SJCRH30 (cell line): ENCODE measurements around the gene GLYR1. TPM values are rescaled to one million over a fixed set of nuclear protein-coding genes. Genes with fewer than 3 reads are reported as not detected.
A peak's percentile ranks its signal among the peaks of the same experiment; 100 is the strongest.

Experiments
- DNase-seq, 2 experiments: peaks; one replicate each; pipeline ENCODE4 v3.0.0-alpha.2; 2015 to 2020
- H3K27ac ChIP-seq: fragments of 250-450 bp; sonication (Bioruptor Pico); 2 replicates; pipeline ENCODE4 v1.5.1; 2020; ENCODE audit warnings: mild to moderate bottlenecking, moderate library complexity
- H3K27me3 ChIP-seq: fragments of 250-450 bp; sonication (Bioruptor Pico); 2 replicates; pipeline ENCODE4 v1.5.1; 2020; ENCODE audit warnings: mild to moderate bottlenecking, moderate library complexity
- H3K36me3 ChIP-seq: fragments of 250-450 bp; sonication (Bioruptor Pico); 2 replicates; pipeline ENCODE4 v1.5.1; 2020; ENCODE audit warnings: mild to moderate bottlenecking, moderate library complexity
- H3K4me1 ChIP-seq: fragments of 250-450 bp; sonication (Bioruptor Pico); 2 replicates; pipeline ENCODE4 v1.5.1; 2020; ENCODE audit warnings: mild to moderate bottlenecking, moderate library complexity
- H3K4me3 ChIP-seq: fragments of 250-450 bp; sonication (Bioruptor Pico); 2 replicates; pipeline ENCODE4 v1.5.1; 2020; ENCODE audit warnings: mild to moderate bottlenecking, moderate library complexity
- H3K9me3 ChIP-seq: fragments of 250-450 bp; sonication (Bioruptor Pico); replicated peaks from 2 replicates; pipeline ENCODE4 v1.5.1; 2020; ENCODE audit warnings: mild to moderate bottlenecking, moderate library complexity
- total RNA-seq: library from RNA; depleted of rRNA; stranded (reverse); fragments of >200 nt; shearing (Covaris generic); gene quantifications from 2 replicates; pipeline ENCODE4 v1.2.3, GENCODE V29; 2014

GLYR1 gene
- total RNA-seq, 1 experiment from 2014 or later: 45.3 TPM

DNA sequence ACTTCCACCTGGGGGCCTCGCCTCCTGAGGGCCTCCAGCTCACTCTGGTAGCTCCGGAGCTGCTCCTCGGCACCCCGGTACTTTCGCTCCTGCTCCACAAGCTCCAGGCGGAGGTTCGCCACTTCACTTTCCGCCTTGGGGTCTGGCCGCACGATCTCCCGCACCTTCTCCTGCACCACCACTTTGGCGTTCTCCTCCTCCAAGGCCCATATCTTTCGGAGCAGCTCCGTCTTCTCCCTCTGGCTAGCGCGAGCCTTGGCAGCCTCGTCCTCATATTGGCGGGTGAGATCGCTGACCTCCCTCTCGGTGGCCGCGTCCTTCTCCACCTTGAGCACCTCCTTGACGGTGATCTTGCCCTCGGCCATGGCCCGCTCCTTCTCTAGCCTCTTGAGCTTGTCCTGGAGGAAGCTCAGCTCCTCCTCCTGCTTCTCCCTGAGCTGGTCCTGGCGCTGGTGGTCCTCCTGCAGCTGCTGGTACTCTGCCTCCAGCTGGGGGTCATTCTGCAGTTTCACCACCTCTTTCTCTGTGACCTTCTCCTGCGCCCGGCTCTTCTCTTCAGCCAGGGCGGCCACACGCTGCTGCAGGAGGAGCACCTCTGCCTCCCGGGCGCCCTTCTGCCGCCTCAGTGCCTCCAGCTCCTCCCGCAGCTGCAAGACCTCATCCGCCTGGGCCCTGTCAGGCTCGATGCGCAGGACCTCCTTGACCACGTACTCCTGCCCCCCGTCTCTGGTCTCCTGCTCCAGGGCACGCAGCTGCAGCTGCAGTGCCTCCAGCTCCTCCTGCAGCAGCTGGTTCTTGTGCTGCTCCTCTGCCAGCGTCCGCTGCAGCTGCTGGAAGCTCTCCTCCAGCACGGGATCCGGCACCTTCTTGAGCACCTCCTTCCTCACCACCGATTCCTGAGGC lies 38.1 kb upstream of the GLYR1 start:
- peaks cover 4% of the 10 kb centered on the region; the same call in 1 of the 2 replicates for H3K4me1 ChIP-seq
- H3K36me3 ChIP-seq: peaks cover 25% of the 10 kb centered on the region
- H3K27me3 ChIP-seq: no peaks in the 10 kb centered on the region
- no peak overlapping the region for H3K4me3 ChIP-seq
- no peak for DNase-seq
- H3K9me3 ChIP-seq: no peaks in the 10 kb centered on the region
- H3K27ac ChIP-seq: no peak overlapping the region

DNA sequence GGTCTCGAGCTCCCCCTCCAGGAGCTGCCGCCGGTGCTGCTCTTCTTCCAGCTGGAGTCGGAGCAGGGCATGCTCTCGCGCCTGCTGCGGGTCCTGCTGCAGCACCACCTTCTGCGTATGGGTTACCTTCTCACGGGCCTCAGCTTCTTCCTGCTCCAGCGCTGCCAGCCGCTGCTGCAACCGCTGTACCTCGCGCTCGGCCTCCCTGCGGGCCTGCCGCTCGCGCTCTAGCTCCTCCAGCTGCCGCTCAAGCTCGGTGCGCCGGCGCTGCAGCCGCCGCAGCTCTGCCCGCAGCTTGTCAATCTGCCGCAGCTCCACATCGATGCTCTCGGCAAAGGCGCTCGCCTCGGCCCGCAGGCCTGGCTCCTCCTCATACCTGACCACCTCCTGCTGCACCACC lies 37.1 kb upstream of the GLYR1 start:
- Histone ChIP-seq H3K27ac (no peak overlapping the region), H3K4me1 (peaks cover 4% of the 10 kb centered on the region; the same call in 1 of the 2 replicates), H3K9me3 (no peaks in the 10 kb centered on the region), H3K4me3 (no peak overlapping the region), H3K36me3 (peaks cover 34% of the 10 kb centered on the region), H3K27me3 (no peaks in the 10 kb centered on the region)
- no peak for DNase-seq

DNA sequence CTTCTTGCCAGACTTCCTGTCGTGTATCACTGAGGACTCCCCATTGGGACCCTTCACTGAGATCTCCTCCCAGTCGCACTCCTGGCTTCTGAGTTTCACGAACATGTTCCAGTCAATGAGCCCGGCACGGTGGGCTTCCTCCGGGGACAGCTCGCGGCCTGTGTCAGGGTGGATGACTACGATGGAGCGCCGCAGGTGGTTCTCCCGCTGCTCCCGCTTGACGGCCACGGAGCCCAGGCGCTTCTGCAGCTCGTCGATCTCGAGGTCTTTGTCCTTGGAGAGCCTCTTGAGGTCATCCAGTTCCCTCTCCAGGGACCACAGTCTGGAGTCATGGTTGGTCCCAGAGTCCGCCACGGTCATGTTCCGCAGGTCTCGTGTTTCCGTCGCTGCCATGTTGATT lies 36.4 kb upstream of the GLYR1 start:
- Histone ChIP-seq H3K4me3 (no peak overlapping the region), H3K4me1 (peaks cover 4% of the 10 kb centered on the region; the same call in 1 of the 2 replicates), H3K9me3 (no peaks in the 10 kb centered on the region), H3K27ac (no peak overlapping the region), H3K36me3 (peaks cover 37% of the 10 kb centered on the region), H3K27me3 (no peaks in the 10 kb centered on the region)
- DNase-seq: no peak

DNA sequence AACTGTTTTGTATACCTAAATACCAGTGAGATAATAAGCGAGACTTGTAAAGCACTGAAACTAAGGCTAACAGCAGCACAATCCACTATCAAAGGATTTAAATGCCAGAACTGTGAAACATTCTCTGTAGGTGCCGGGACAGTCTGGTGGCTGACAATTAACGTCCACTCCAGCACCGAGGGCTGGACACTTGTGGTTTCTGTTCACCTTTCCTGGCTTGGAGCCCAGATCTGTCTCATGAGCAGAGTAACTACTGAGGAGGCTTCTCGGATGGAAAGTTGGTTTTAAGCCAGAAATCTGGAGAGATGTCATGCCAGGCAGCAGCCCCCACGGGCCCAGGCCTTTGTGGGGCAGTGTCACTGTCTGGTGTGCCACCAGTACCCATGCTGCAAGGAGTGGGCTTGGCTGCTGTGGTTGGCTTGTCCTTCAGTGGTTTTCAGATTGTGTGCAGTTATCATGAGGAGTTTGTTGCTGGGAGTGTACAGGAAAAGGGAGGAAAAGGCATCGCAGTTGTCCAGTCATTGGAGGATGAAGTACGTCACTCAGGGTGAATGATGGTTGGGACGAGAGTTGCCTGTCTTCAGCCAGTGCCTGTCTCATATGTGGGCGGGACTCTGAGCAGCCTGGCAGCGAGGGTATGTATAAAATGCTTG lies 35.7 kb upstream of the GLYR1 start:
- Histone ChIP-seq H3K9me3 (no peaks in the 10 kb centered on the region), H3K36me3 (peaks cover 41% of the 10 kb centered on the region), H3K27me3 (no peaks in the 10 kb centered on the region), H3K4me1 (peaks cover 4% of the 10 kb centered on the region; the same call in 1 of the 2 replicates), H3K4me3 (no peak overlapping the region), H3K27ac (no peak overlapping the region)
- no peak for DNase-seq

DNA sequence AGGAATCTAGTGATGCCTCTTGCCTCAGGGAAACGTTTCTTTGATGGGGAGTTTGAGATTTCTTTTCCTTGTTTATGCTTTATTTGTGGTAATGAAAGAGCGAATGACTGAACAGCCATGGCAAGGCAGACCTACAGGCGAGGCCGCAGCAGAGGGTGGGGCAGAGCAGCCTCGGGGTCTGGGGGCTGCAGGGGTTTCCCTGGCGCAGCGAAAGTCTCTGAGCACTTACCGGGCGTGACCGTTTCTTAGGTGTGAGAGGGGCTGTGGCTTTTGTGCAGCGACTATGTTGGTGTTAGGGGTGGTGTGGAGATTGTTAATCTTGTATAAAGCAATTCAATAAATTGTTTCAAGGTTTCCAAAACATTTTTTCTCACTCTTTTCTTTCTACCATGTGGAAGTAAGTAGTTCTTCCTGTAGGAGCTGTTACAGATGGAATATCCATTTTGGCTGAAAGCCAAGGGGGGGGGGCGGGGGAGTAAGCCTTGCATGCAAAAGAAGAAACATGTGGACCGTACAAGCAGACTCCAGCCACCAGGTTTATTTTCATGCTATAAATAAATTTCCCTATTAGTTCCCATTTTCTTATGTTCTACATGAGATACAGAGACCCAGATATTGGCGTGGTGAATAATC lies 35.0 kb upstream of the GLYR1 start:
- no peaks in the 10 kb centered on the region for H3K9me3 ChIP-seq
- peaks cover 4% of the 10 kb centered on the region; the same call in 1 of the 2 replicates for H3K4me1 ChIP-seq
- peaks cover 42% of the 10 kb centered on the region for H3K36me3 ChIP-seq
- DNase-seq: peak in 1 of 2 experiments; percentile 17
- no peak overlapping the region for H3K4me3 ChIP-seq
- H3K27ac ChIP-seq: no peak overlapping the region
- no peaks in the 10 kb centered on the region for H3K27me3 ChIP-seq

DNA sequence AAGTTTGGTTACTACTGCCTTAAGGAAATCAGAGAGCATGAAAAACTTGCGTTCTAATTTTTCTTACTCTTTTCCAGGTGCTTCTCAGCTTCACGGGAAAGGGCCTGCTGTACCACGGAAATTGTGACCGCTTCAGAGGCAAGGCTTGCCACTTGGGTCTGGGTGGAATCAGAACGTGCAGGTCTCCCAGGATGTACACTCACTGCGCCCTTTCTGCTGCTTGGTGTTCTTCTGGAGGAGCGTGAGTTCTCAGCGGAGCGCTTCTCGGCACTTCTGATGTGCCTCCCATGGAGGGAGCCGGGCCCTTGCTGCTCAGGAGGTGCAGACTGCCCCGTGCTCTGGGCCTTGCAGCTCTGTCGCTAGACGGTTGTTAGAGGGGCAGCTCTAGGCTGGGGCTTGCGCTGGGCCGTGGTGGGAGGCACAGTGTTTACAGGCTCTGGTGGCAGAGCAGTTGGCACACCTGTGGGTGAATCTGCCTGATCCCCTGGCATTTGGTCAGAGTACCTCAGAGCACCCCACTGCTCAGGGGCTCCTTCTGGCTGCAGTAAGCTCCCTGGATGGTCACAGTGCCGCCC lies 33.0 kb upstream of the GLYR1 start:
- H3K9me3 ChIP-seq: no peaks in the 10 kb centered on the region
- no peaks in the 10 kb centered on the region for H3K27me3 ChIP-seq
- peaks cover 4% of the 10 kb centered on the region; the same call in 1 of the 2 replicates for H3K4me1 ChIP-seq
- H3K4me3 ChIP-seq: no peak overlapping the region
- no peak for DNase-seq
- no peak overlapping the region for H3K27ac ChIP-seq
- peaks cover 49% of the 10 kb centered on the region for H3K36me3 ChIP-seq

DNA sequence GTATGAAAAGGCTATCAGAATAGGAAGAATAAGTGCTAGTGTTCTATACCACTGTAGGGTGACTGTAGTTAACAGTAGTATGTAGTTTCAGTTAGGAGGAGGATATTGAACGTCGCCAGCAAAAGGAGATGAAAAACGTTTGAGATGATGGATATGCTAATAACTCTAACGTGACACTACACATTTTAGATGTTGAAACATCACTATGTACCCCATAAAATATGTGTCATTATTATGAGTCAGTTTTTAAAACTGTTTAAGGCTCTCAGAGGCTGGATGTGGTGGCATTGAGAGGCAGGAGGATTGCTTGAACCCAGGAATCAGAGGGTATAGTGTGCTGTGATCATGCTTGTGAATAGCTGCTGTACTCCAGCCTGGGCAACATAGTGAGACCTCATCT lies 32.0 kb upstream of the GLYR1 start:
- no peaks in the 10 kb centered on the region for H3K27me3 ChIP-seq
- H3K4me3 ChIP-seq: no peak overlapping the region
- DNase-seq: no peak
- H3K36me3 ChIP-seq: peaks cover 58% of the 10 kb centered on the region
- H3K27ac ChIP-seq: no peak overlapping the region
- H3K4me1 ChIP-seq: peaks cover 4% of the 10 kb centered on the region; the same call in 1 of the 2 replicates
- H3K9me3 ChIP-seq: no peaks in the 10 kb centered on the region

DNA sequence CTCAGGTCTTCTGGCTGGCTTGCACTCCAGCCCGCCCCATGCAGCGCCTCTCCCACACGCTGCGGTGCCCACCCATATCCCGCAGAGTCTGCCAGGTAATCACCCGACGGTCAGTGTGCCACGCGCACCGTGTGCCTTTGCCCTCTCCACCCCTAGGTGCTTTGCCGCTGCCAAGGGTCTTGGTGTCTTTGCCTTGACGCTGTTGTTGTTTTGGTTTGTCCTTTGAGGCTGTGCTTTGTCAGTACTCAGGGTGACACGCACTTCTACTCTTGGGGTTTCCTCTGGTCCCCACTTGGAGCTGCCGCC lies 30.2 kb upstream of the GLYR1 start:
- no peak overlapping the region for H3K4me3 ChIP-seq
- no peaks in the 10 kb centered on the region for H3K9me3 ChIP-seq
- no peak overlapping the region for H3K27ac ChIP-seq
- H3K4me1 ChIP-seq: no peaks in the 10 kb centered on the region
- H3K27me3 ChIP-seq: no peaks in the 10 kb centered on the region
- no peak for DNase-seq
- H3K36me3 ChIP-seq: peaks cover 64% of the 10 kb centered on the region

DNA sequence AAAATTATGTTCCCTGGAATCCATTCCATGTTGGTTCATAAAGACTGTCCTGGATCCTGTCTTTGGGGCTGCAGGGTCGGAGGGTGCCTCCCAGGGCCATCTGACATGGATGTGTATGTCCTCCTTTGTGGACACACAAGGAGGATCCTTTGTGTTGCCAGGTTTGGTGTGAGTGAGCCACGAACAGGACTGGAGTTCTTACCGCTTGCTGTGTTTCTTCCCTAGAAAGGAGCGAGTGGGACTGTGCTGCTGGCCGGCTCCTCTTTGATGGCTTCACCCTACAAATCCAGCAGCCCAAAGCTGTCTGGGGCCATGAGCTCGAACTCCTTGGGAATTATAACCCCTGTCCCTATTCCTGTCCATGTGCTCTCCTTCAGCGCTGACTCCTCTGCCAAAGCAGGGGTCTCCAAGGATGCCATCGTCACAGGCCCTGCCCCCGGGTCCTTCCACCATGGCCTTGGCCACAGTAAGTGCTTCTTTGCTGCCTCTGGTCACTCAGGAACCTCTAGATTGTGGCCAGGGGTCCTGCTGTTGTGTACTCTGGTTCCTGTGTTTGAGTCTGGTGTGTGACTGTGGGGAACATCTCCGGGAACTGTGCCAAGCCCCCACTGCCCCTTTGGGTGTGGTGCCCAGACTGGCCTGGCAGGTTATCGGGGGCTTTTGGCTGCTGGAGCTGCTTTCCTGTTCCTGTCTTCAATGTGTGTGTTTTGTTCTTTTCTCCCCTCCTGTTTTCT lies 29.7 kb upstream of the GLYR1 start:
- Histone ChIP-seq H3K9me3 (no peaks in the 10 kb centered on the region), H3K4me1 (no peaks in the 10 kb centered on the region), H3K27me3 (no peaks in the 10 kb centered on the region), H3K27ac (no peak overlapping the region), H3K4me3 (no peak overlapping the region), H3K36me3 (peaks cover 65% of the 10 kb centered on the region)
- DNase-seq: no peak

DNA sequence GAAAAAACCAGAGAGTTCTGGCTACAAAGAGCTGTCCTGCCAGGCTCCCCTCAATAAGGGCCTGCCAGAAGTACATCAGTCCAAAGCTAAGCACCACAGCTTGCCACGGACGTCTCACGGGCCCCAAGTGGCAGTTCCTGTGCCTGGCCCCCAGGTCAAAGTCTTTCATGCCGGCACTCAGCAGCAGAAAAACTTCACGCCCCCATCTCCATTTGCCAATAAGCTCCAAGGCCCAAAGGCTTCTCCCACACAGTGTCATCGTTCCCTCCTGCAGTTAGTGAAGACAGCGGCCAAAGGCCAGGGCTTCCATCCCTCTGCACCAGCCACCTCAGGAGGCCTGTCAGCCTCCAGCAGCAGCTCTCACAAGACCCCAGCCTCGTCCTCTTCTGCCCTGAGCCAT lies 27.6 kb upstream of the GLYR1 start:
- no peaks in the 10 kb centered on the region for H3K27me3 ChIP-seq
- no peak overlapping the region for H3K27ac ChIP-seq
- no peaks in the 10 kb centered on the region for H3K4me1 ChIP-seq
- no peak overlapping the region for H3K4me3 ChIP-seq
- H3K9me3 ChIP-seq: no peaks in the 10 kb centered on the region
- no peak for DNase-seq
- H3K36me3 ChIP-seq: peaks cover 55% of the 10 kb centered on the region

DNA sequence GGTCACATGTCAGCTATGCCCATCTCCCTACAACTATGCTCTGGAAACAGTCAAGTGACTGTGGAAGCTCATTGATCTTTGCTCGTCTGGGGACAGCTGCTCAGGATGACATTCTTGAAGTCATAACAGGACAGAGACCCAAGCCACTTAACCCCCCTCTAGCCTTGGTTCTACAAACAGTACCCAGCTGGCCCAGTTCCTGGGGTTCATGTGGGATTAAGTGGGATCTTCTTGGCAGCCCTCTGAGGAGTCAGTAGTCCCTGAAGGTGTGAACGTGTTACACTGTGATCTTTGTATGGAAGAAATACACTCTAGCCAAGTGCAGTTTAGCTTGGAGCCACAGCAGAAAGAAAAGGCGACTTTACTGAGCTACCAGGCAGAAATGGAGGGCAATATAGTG lies 26.0 kb upstream of the GLYR1 start:
- no peak for DNase-seq
- Histone ChIP-seq H3K9me3 (no peaks in the 10 kb centered on the region), H3K4me1 (no peaks in the 10 kb centered on the region), H3K36me3 (peaks cover 49% of the 10 kb centered on the region), H3K4me3 (no peak overlapping the region), H3K27me3 (no peaks in the 10 kb centered on the region), H3K27ac (no peak overlapping the region)

DNA sequence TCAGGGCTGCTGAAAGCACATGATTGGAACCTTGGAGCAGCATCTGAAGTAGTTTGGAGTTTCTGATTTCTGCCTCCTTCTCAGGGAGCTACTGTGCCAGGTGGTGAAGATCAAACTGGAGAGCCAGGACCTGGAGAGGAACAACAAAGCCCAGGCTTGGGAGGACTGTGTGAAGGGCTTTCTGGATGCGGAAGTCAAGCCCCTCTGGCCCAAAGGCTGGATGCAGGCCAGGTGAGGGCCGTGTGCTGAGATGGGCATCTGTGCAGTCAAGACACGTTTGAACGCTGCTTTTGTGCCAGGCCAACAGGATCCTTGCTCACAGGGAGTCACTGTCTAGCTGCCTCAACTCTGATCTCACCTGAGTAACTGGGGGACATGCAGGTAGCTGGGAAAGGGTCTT lies 24.0 kb upstream of the GLYR1 start:
- Histone ChIP-seq H3K9me3 (no peaks in the 10 kb centered on the region), H3K27me3 (no peaks in the 10 kb centered on the region), H3K4me1 (no peaks in the 10 kb centered on the region), H3K36me3 (peaks cover 39% of the 10 kb centered on the region), H3K4me3 (no peak overlapping the region), H3K27ac (no peak overlapping the region)
- DNase-seq: no peak

DNA sequence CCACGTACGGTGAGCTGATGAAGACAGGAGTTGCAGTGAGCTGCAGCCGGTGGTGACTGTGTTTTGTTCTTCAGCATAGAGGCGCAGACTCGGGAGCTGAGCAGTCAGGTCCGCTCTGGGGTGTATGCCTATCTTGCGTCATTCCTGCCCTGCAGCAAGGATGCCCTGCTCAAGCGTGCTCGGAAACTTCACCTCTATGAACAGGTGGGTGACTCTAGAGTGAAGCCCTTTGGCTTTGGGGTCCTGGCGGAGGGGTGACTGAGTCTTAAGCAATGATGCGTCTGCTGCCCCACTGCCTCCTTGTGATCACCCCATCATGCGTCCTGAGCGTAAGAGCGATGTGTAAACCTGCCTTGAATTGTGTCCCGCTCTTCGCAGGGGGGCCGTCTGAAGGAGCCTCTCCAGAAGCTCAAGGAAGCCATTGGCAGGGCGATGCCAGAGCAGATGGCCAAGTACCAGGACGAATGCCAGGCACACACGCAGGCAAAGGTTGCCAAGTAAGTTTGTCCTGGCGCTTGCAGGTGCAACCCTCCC lies 23.1 kb upstream of the GLYR1 start:
- Histone ChIP-seq H3K4me1 (no peaks in the 10 kb centered on the region), H3K27me3 (no peaks in the 10 kb centered on the region), H3K27ac (no peak overlapping the region), H3K9me3 (no peaks in the 10 kb centered on the region), H3K36me3 (peaks cover 39% of the 10 kb centered on the region), H3K4me3 (no peak overlapping the region)
- DNase-seq: no peak

DNA sequence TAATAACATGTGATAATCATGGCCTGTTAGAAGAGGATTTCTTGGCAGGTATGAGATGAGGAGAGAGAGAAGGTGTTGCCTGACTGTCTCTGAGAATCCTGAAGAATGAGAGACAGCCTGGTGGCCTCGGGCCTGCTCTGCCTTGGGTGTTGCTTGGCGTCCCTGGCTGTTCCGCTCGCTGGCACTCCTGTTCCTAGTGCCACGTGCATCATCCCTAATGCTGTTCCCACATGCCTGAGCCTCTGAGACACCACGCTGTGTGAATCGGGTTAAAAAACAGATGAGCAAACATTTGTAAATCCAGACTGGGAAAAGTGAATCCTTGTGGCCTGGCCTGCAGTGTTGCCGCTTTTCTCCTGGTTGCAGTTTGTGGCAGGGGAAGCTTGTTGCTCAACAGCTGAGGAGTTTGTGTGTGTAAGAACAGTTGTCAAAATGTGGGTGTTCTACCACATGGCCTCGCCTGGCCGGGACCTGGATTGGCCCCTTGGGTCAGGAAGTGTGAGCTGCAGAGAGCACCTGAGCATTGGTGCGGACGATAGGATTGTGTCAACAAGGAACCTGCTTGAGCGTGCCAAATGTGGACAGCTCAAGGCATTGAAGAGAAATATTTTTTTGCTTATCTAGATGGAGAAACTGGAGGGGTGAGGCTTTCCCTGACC lies 22.2 kb upstream of the GLYR1 start:
- Histone ChIP-seq H3K4me3 (no peak overlapping the region), H3K36me3 (peaks cover 37% of the 10 kb centered on the region), H3K27me3 (no peaks in the 10 kb centered on the region), H3K4me1 (no peaks in the 10 kb centered on the region), H3K9me3 (no peaks in the 10 kb centered on the region), H3K27ac (no peak overlapping the region)
- no peak for DNase-seq
